HepG2 (cell line): ENCODE measurements around the gene FETUB. TPM values are rescaled to one million over a fixed set of nuclear protein-coding genes. Genes with fewer than 3 reads are reported as not detected.
A peak's percentile ranks its signal among the peaks of the same experiment; 100 is the strongest.

Source experiments
- AHDC1 ChIP-seq: sonication (generic); formaldehyde crosslinking; IDR thresholded peaks from 2 replicates; pipeline ENCODE4 v1.5.1; 2020; ENCODE audit warnings: mild to moderate bottlenecking, missing genetic modification reagents, borderline replicate concordance
- ATM ChIP-seq: fragments of 450-650 bp; IDR thresholded peaks from 2 replicates; pipeline ENCODE4 v1.7.1; 2017; ENCODE audit warnings: mild to moderate bottlenecking, borderline replicate concordance
- BHLHE40 ChIP-seq: IDR thresholded peaks from 2 replicates; pipeline ENCODE4 v1.6.1; 2011; ENCODE audit warnings: low read length, improper control_type of control experiment
- FOXM1 ChIP-seq: sonication (generic); formaldehyde crosslinking; IDR thresholded peaks from 2 replicates; pipeline ENCODE4 v1.5.0; 2020; ENCODE audit warnings: missing genetic modification reagents
- ISX ChIP-seq: sonication (generic); formaldehyde crosslinking; conservative IDR thresholded peaks from 2 replicates; pipeline ENCODE4 v1.5.0; 2020; ENCODE audit warnings: missing genetic modification reagents
- KAT7 ChIP-seq: IDR thresholded peaks from 2 replicates; pipeline ENCODE4 v1.6.1; 2018; ENCODE audit warnings: borderline replicate concordance, missing compliant biosample characterization
- KLF6 ChIP-seq: IDR thresholded peaks from 2 replicates; pipeline ENCODE4 v1.8.0; 2016; ENCODE audit warnings: missing biosample characterization, missing genetic modification reagents
- MED8 ChIP-seq: sonication (generic); formaldehyde crosslinking; IDR thresholded peaks from 2 replicates; pipeline ENCODE4 v1.8.1; 2023; ENCODE audit warnings: mild to moderate bottlenecking, missing genetic modification reagents; ENCODE audit not compliant: insufficient replicate concordance
- MEF2D ChIP-seq: sonication (generic); formaldehyde crosslinking; IDR thresholded peaks from 2 replicates; pipeline ENCODE4 v1.5.1; 2020; ENCODE audit warnings: mild to moderate bottlenecking, missing genetic modification reagents
- PBX2 ChIP-seq: IDR thresholded peaks from 2 replicates; pipeline ENCODE4 v1.6.1; 2016; ENCODE audit warnings: control low read depth
- RAD51 ChIP-seq: fragments of 450-650 bp; IDR thresholded peaks from 2 replicates; pipeline ENCODE4 v1.6.1; 2016; ENCODE audit warnings: borderline replicate concordance
- RFX5 ChIP-seq: IDR thresholded peaks from 2 replicates; pipeline ENCODE4 v1.6.1; 2011; ENCODE audit warnings: low read depth, low read length, improper control_type of control experiment
- ZBTB25 ChIP-seq: IDR thresholded peaks from 2 replicates; pipeline ENCODE4 v1.6.1; 2018; ENCODE audit warnings: missing genetic modification reagents
- ZFX ChIP-seq: sonication (generic); formaldehyde crosslinking; IDR thresholded peaks from 2 replicates; pipeline ENCODE4 v1.4.0; 2020; ENCODE audit warnings: mild to moderate bottlenecking, low read depth, missing genetic modification reagents, moderate library complexity
- ZNF280B ChIP-seq: sonication (generic); formaldehyde crosslinking; IDR thresholded peaks from 2 replicates; pipeline ENCODE4 v1.5.0; 2020; ENCODE audit warnings: missing genetic modification reagents, mild to moderate bottlenecking, borderline replicate concordance
- ZNF317 ChIP-seq: sonication (generic); formaldehyde crosslinking; IDR thresholded peaks from 2 replicates; pipeline ENCODE4 v1.5.0; 2020; ENCODE audit warnings: mild to moderate bottlenecking, missing genetic modification reagents
- ZNF331 ChIP-seq: sonication (generic); formaldehyde crosslinking; IDR thresholded peaks from 2 replicates; pipeline ENCODE4 v1.4.0; 2020; ENCODE audit warnings: missing genetic modification reagents
- ZNF33A ChIP-seq: sonication (generic); formaldehyde crosslinking; IDR thresholded peaks from 2 replicates; pipeline ENCODE4 v1.5.1; 2020; ENCODE audit warnings: missing genetic modification reagents, mild to moderate bottlenecking, moderate library complexity, borderline replicate concordance
- ZNF496 ChIP-seq: sonication (generic); formaldehyde crosslinking; IDR thresholded peaks from 2 replicates; pipeline ENCODE4 v1.8.1; 2023; ENCODE audit warnings: mild to moderate bottlenecking, moderate library complexity, missing genetic modification reagents; ENCODE audit not compliant: insufficient replicate concordance
- ZNF570 ChIP-seq: sonication (generic); formaldehyde crosslinking; IDR thresholded peaks from 2 replicates; pipeline ENCODE4 v1.4.0; 2020; ENCODE audit warnings: mild to moderate bottlenecking, missing genetic modification reagents, borderline replicate concordance
- ZNF580 ChIP-seq: IDR thresholded peaks from 2 replicates; pipeline ENCODE4 v1.6.1; 2016; ENCODE audit warnings: low read depth, borderline replicate concordance
- polyA plus RNA-seq, 8 experiments: library from polyadenylated mRNA; depleted of rRNA in 3 of 8; stranded (reverse) in 7 of 8; unstranded in 1 of 8; fragments of >200 nt; fragmentation: Illumina TruSeq in 4 of 8; extraction: Trizol in 4 of 8; gene quantifications; 2 replicates each; pipeline versions ENCODE4 v1.2.1 to v1.2.3, GENCODE V29; 2011 to 2016; ENCODE audit warnings: low read depth in 4 of 8, missing spikeins in 1 of 8, mixed read lengths in 1 of 8; ENCODE audit not compliant: insufficient read depth in 1 of 8
- total RNA-seq, 5 experiments: library from RNA; depleted of rRNA; stranded (reverse); fragments of >200 nt; fragmentation: Illumina TruSeq; extraction: Trizol; gene quantifications; 2 replicates each; pipeline ENCODE4 v1.2.3, GENCODE V29; 2016; ENCODE audit warnings: low read depth in 1 of 5

The FETUB gene
- total and polyA plus RNA-seq, 2 of the 13 experiments (the other 11 are each of a cell fraction or from before 2014, with no cell fraction given) = 2.1 to 4.4 TPM

- TF ChIP-seq ZNF580 (CRISPR knock-in tag) (no peak), MEF2D (CRISPR knock-in tag) (no peak; the same call in 1 of the 2 replicates), KLF6 (no peak), BHLHE40 (0 out of 2 replicates have a peak, but pooled peaks have one; percentile 3), ZNF331 (CRISPR knock-in tag) (0 out of 2 replicates have a peak, but pooled peaks have one; percentile 26), ISX (CRISPR knock-in tag) (no peak), ZNF570 (CRISPR knock-in tag) (no peak), MED8 (CRISPR knock-in tag) (no peak), ZNF33A (no peak), ZFX (CRISPR knock-in tag) (peak; percentile 46), KAT7 (CRISPR knock-in tag) (no peak), RAD51 (no peak), ZBTB25 (CRISPR knock-in tag) (0 out of 2 replicates have a peak, but pooled peaks have one; percentile 22), ZNF317 (CRISPR knock-in tag) (no peak), RFX5 (no peak), FOXM1 (CRISPR knock-in tag) (no peak), PBX2 (CRISPR knock-in tag) (no peak), ATM (no peak), ZNF496 (no peak), ZNF280B (no peak), AHDC1 (CRISPR knock-in tag) (no peak)
These were observed 42.0 kb upstream of the FETUB start (continued) for GRCh38 chr3:186598108-186598784.
